ENCODE results near the gene CENPB.
A peak's percentile ranks its signal among the peaks of the same experiment; 100 is the strongest.

CENPB gene

GRCh38 chr20:3766422-3767109 is 20.0 kb downstream of the CENPB start:
- no peak for DNase-seq (ENCODE audit: low read depth)

- DNase-seq (ENCODE audit: low read depth) = no peak
Observed at GRCh38 chr20:3765171-3765882, 21.2 kb downstream of the CENPB start.

DNA sequence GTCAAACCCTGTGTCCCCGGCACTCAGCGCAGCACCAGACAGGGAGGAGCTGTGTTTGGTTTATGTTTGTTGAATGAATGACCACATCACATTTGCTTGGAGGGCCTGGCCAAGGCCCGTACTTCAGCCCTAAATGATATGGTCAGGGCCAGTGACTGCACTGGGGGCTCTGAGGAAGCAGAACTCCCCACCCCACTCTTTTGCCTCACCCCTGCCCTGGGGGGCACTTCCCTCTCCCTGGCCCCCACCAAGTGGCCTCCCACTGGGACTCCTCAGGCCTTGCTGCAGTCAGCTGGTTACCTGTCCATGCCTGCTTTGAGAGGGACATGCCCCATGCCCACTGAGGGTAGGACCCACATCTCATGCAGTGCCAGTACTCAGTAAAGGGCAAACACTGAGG is 21.9 kb downstream of the CENPB start:
- no peak for DNase-seq (ENCODE audit: low read depth)

- DNase-seq (ENCODE audit: low read depth) = no peak
Observed at GRCh38 chr20:3763671-3764601, 22.6 kb downstream of the CENPB start.

DNA sequence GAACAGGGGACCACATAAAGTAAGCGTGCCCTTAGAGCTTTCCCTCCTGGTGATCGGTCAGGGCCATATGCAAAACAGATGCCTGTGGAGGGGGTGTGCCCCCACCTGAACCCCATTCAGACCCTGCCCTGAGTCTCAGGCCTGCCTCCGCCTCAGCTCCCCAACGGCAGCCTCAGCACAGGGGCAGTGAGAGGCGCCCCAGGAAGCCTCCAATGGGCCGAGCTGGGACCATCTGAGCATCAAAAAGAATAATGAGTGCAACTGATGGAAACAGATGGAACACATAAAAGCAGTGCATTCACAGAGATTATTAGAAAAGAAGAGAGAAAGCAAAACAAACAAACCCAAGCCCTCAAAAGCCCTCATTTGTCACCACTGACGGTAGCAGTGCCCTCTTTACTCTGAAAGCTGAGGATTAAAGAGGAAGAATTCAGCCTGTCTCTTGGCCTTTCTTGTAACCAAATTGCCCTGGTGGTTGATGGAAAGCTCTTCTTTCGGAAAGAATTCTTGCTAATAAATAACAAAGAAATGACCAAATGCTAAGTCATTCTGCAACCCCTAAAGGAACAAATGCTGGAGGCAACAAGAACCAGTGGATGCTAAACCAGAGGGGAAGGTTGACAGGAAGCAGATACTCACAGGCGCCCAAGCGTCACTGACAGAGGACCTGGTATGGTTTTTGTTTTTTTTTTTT is 25.7 kb downstream of the CENPB start:
- no peak for DNase-seq (ENCODE audit: low read depth)

DNA sequence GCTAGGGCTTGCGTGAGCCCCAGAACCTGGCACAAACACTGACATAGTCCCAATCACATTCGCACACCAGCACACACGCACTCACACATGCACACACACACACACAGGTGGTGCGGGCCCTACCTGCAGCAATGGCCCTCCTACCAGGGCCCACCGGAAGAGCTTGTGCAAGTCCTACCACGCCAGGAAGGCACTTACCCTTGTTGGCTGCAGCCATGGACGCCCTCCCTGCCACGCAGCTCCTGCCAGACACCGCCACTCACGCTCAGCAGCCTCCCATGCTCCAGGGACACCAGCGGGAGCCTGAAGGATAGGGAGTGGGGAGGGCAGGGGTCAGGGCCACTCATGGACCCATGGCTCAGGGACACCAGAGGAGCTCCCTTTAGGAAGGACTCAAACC is 26.7 kb downstream of the CENPB start:
- DNase-seq (ENCODE audit: low read depth) = no peak

DNA sequence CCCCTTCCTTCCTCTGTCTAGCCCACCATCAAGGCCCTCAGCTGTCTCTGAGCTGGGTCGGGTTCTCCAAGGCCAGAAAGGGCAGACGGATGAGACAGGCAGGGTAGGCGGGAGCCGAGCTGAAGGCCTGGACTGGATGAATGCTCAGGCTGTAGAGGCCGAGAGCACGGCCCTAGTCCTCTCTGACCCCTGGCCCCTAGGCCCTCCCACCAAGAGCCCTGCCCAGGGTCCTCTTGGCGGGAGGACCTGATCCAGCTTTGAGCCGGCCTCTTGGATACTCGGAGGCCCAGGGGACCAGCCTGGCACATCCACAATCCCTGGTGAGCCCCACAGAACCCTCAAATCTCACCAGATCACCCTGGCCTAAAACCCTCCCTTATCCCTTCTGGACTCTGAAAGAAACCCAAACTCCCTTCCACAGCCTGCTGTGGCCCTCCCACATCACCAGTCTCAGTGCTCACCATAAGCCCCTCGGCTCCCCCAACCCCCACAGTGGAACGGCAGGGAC is 27.2 kb downstream of the CENPB start:
- DNase-seq (ENCODE audit: low read depth) = no peak

DNA sequence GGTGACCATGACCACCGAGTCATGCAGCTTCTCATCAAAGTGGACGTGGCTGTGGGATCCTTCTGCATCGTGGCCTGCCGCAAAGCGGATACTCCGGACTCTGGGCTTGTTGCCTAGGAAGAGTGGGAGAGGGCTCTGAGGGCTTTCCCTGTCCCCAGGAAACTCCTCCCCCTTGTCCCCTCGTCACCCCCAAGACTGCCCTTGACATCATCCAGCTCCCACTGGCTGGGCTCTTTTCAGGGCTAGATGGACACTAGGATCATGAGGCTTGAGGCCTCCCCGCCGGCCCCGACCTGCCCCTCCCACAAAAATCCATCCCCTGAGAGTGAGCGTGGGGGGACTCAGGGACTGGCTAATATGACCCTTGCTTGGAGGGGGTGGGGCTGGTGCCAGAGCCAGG is 28.0 kb downstream of the CENPB start:
- no peak for DNase-seq (ENCODE audit: low read depth)

DNA sequence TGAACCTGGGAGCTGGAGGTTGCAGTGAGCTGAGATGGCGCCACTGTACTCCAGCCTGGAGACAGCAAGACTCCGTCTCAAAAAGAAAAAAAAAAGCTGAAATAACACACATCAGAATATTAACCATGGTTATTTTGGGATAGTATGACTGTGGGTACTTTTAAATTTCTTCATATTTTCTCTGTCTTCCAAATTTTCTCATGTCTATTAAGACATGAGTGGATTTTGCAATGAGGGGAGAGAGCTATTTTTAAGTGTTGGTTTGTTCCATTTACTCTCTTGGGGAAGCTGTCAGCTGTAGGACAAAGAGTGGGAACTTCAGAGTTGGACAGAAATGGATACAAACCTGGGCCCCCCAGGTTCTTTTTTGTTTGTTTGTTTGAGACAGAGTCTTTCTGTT is 29.3 kb downstream of the CENPB start:
- no peak for DNase-seq (ENCODE audit: low read depth)

DNA sequence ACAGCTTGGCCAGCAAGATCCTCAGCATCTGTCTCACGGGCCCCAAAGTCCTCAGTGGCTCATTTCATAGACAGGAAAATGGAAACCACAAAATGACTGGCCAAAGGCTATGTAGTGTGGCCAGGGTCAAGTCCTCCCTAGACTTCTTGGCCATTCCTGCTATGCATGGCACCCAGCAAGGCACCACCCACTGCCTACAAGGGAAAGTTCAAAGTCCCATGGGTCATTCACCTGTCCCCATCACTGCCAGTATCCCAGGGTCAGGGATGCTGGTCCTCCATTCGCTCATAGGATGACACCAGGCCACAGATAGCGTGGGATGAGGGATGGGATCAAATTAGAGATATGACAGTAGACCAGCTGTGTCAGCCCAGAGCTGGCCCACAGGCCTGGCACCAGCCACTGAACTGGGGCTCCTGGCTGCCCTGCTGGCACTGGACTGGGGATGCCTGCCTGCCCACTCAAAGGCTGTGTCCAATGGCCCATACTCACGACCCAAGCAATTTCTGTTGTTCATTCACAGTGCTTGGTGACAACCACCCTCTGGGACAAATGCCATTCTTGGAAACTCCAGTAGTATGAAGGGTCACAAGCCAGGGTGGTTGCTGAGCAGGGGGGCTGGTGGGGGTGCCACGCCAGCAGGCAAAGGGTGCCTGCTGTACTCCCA is 30.6 kb downstream of the CENPB start:
- no peak for DNase-seq (ENCODE audit: low read depth)

DNA sequence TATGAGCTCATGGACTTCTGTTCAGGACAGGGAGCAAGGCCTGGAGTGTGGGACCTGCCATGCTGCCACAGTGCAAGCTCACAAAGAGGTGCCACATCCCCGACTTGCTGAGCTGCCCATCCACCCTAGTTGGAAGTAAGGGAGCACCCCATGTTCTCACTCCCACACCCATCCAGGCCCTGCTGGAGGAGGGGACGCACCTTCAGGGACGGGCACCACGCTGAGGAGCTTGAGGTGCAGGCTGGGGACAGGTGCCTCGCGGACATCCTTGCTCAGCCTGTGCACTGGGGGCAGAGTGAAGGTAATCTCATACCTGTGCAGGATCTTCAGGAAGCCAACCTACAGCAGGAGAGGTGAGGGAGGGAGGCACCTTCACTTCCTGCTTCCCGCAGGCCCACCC is 31.3 kb downstream of the CENPB start:
- DNase-seq (ENCODE audit: low read depth) = no peak

DNA sequence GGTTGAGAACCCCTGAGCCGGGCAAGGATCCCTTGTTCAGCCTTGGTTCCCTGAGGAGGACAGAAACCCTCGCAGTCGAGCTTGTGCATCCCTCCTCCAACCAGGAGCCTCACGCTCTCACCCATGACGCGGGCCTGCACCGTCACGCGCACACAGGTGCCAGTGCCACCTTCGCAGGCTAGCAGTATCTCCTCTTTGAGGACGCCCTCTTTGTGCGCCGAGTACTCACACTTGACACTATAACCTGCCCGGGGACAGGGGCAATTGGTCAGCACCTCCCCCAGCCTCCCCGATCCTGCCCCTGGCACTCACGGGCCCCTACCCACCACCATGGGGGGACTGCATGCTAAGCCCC is 32.3 kb downstream of the CENPB start:
- no peak for DNase-seq (ENCODE audit: low read depth)

- DNase-seq (ENCODE audit: low read depth) = no peak
Observed at GRCh38 chr20:3753501-3754275, 32.9 kb downstream of the CENPB start.

DNA sequence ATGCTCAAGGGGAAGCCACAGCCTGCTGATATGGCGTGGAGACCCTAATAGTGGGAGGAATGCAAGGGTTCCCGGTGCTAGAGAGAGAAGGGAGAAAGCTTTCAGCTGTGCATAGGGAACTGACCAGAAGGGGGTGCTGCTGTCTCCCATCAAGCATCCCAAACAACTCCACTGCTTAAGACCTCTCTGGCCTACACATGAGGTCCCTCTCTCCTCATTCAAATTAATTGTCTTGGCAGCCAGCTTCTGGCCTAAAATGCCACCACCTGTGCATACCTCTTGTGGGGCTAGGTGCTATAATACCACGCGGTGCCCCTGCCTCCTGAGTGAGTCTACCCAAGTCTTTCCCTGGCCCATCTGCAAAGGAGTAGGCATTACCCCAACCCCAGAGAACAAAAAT is 33.4 kb downstream of the CENPB start:
- peak; percentile 27 for DNase-seq (ENCODE audit: low read depth)

- no peak for DNase-seq (ENCODE audit: low read depth)
Observed at GRCh38 chr20:3752386-3752759, 34.2 kb downstream of the CENPB start.

GRCh38 chr20:3751675-3752385 is 34.7 kb downstream of the CENPB start:
- DNase-seq (ENCODE audit: low read depth) = peak; percentile 21

- no peak for DNase-seq (ENCODE audit: low read depth)
Observed at GRCh38 chr20:3751305-3751674, 35.2 kb downstream of the CENPB start.

DNA sequence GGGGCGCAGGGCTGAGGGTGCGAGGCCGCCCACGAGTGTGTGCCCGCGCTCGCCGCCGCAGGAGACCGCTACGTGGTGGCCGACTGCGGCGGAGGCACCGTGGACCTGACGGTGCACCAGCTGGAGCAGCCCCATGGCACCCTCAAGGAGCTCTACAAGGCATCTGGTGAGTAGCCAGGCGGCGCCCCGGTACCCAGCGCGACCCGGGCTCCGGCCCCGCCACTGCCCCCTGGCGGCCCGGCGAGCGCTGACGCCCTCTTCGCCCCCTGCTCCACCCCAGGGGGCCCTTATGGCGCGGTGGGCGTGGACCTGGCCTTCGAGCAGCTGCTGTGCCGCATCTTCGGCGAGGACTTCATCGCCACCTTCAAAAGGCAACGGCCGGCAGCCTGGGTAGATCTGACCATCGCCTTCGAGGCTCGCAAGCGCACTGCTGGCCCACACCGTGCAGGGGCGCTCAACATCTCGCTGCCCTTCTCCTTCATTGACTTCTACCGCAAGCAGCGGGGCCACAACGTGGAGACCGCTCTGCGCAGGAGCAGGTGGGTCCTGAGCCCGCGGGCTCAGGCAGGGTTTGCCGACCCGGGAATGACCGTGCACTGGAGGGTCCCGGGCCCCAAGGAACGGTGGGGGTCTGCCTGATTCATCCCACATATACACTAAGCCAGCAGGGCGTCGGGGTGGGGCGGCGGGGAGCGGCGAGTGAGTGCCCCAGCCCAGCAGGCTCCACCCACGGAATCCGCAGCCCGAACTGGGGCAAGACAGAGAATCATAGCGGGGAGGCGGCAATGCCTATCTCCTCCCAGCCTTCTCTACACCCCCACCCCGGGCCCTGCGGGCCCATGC is 36.6 kb downstream of the CENPB start:
- DNase-seq (ENCODE audit: low read depth) = no peak

- DNase-seq (ENCODE audit: low read depth) = no peak
Observed at GRCh38 chr20:3749087-3749688, 37.4 kb downstream of the CENPB start.

Data from activated T-helper 1 cell treated with Interleukin-2 at 50 U/mL for 16 hours (primary cell).